WI38 (cell line): ENCODE measurements around the gene BCAS2.
"Not testable (repeated sequence)": the region's sequence is repeated elsewhere in the genome, so short reads cannot be mapped to it uniquely, and the experiment has no call there.

ENCODE experiments used
- H3K4me3 ChIP-seq: 2 replicates; pipeline ENCODE4 v1.5.1; 2011; ENCODE audit warnings: low read depth, mild to moderate bottlenecking, control low read depth, low read length
- CTCF ChIP-seq: IDR thresholded peaks from 2 replicates; pipeline ENCODE4 v1.5.1; 2012; ENCODE audit warnings: low read depth, mild to moderate bottlenecking, control low read depth, low read length

BCAS2 gene

GRCh38 chr1:114587203-114587991, 6.0 kb upstream of the BCAS2 start:
- TF ChIP-seq CTCF = no peak
- no peak overlapping the region for H3K4me3 ChIP-seq

- H3K4me3 ChIP-seq = no peak overlapping the region
- no peak for TF ChIP-seq CTCF
Measured at GRCh38 chr1:114586513-114587047, 5.2 kb upstream of the BCAS2 start.

GRCh38 chr1:114585231-114585630, 3.8 kb upstream of the BCAS2 start:
- no peak for TF ChIP-seq CTCF
- no peak overlapping the region for H3K4me3 ChIP-seq

- no peak overlapping the region for H3K4me3 ChIP-seq
- no peak for TF ChIP-seq CTCF
Measured at GRCh38 chr1:114574365-114574764, 7.0 kb downstream of the BCAS2 start.

GRCh38 chr1:114564141-114564540, 17.3 kb downstream of the BCAS2 start:
- no peak overlapping the region for H3K4me3 ChIP-seq
- TF ChIP-seq CTCF = no peak

- H3K4me3 ChIP-seq = not testable (repeated sequence)
Measured at GRCh38 chr1:114562978-114563510, 18.4 kb downstream of the BCAS2 start.

GRCh38 chr1:114561333-114561732, 20.1 kb downstream of the BCAS2 start:
- H3K4me3 ChIP-seq = no peak overlapping the region

More at GRCh38 chr1:114561333-114561732, 20.1 kb downstream of the BCAS2 start:
- no peak for TF ChIP-seq CTCF
